ENCODE results near the gene METTL16. TPM values are rescaled to one million over a fixed set of nuclear protein-coding genes. Genes with fewer than 3 reads are reported as not detected.

Gene METTL16
- total RNA-seq, 4 donors from 2014 or later: 30.4 to 48.9 (median 44.7) TPM

GRCh38 chr17:2369551-2370210 lies 142.0 kb downstream of the METTL16 start:
- TF ChIP-seq CTCF (IDR thresholded peaks at IDR 0.05) (no peak), POLR2A (IDR thresholded peaks at IDR 0.05) (no peak)
- H3K4me1 ChIP-seq: no peaks in the 10 kb centered on the region
- H3K36me3 ChIP-seq: peaks cover 11% of the 10 kb centered on the region in 2 donors
- WGBS, 2 donors: 82% methylated on average over 19 to 20 of the region's 20 CpGs
- intact Hi-C loops (cut with DNase I): loop anchor here (10.0 kb wide), 1 partner anchor 445 kb away; no protein-coding TSS in a partner anchor
- no peak for DNase-seq
- no peaks in the 10 kb centered on the region for H3K9me3 ChIP-seq
- H3K4me3 ChIP-seq (replicated peaks in 1 of 3): no peak overlapping the region
- H3K27me3 ChIP-seq: no peaks in the 10 kb centered on the region
- H3K27ac ChIP-seq: no peak overlapping the region

GRCh38 chr17:2369039-2369438 lies 142.6 kb downstream of the METTL16 start:
- Histone ChIP-seq H3K9me3 (no peaks in the 10 kb centered on the region), H3K27me3 (no peaks in the 10 kb centered on the region), H3K27ac (no peak overlapping the region), H3K36me3 (peaks cover 11 to 12% of the 10 kb centered on the region in 2 donors), H3K4me3 (replicated peaks in 1 of 3) (no peak overlapping the region), H3K4me1 (no peaks in the 10 kb centered on the region)
- intact Hi-C loops (cut with DNase I): loop anchor here (10.0 kb wide), 1 partner anchor 444 kb away; no protein-coding TSS in a partner anchor
- WGBS, 2 donors: 84 to 87% methylated on average over 4 to 5 of the region's 5 CpGs
- TF ChIP-seq CTCF (IDR thresholded peaks at IDR 0.05): no peak
- no peak for TF ChIP-seq POLR2A (IDR thresholded peaks at IDR 0.05)
- no peak for DNase-seq

- Histone ChIP-seq H3K9me3 (no peaks in the 10 kb centered on the region), H3K27me3 (no peaks in the 10 kb centered on the region), H3K36me3 (peaks cover 12 to 16% of the 10 kb centered on the region in 2 donors), H3K4me1 (no peaks in the 10 kb centered on the region), H3K27ac (no peak overlapping the region), H3K4me3 (replicated peaks in 1 of 3) (no peak overlapping the region)
- no peak for DNase-seq
- TF ChIP-seq POLR2A (IDR thresholded peaks at IDR 0.05): no peak
- no peak for TF ChIP-seq CTCF (IDR thresholded peaks at IDR 0.05)
- WGBS, 2 donors: 94% methylated on average over 8 of the region's 8 CpGs
- intact Hi-C loops (cut with DNase I): loop anchor here (10.0 kb wide), 1 partner anchor 444 kb away; no protein-coding TSS in a partner anchor
Measured at GRCh38 chr17:2368359-2368758, 143.3 kb downstream of the METTL16 start.

- WGBS, 2 donors: 82 to 86% methylated on average over 22 to 24 of the region's 26 CpGs
- Histone ChIP-seq H3K4me3 (replicated peaks in 1 of 3) (no peak overlapping the region), H3K27ac (no peak overlapping the region), H3K4me1 (no peaks in the 10 kb centered on the region), H3K9me3 (no peaks in the 10 kb centered on the region), H3K27me3 (no peaks in the 10 kb centered on the region), H3K36me3 (peaks cover 14 to 21% of the 10 kb centered on the region in 2 donors)
- intact Hi-C loops (cut with DNase I): loop anchor here (10.0 kb wide), 1 partner anchor 442 kb away; no protein-coding TSS in a partner anchor
- no peak for DNase-seq
- no peak for TF ChIP-seq CTCF (IDR thresholded peaks at IDR 0.05)
- TF ChIP-seq POLR2A (IDR thresholded peaks at IDR 0.05): no peak
Measured at GRCh38 chr17:2366747-2367494, 144.8 kb downstream of the METTL16 start.

Small RNA genes lying within 50 kb of the gene (small RNA-seq; reads per million reads assigned to genes)
- gene AC006435.3 (not detected), gene AC006435.4 (not detected), gene AC006435.5 (not detected)

Other genes with a start within 250 kb of the METTL16 start
- gene SMG6, start 208.1 kb downstream of the METTL16 start, total RNA-seq: 10 to 100 TPM; 26.0 to 35.9 (median 32.9) TPM
- 10 to 100 TPM; 12.3 to 31.7 (median 24.1) TPM for gene SRR, start 207.9 kb downstream of the METTL16 start, total RNA-seq
- 10 to 100 TPM; 16.8 to 56.4 (median 29.3) TPM for gene TSR1, start 175.4 kb downstream of the METTL16 start, total RNA-seq
- gene SGSM2, start 174.4 kb downstream of the METTL16 start, total RNA-seq: 10 to 100 TPM; 47.8 to 82.7 (median 63.2) TPM
- 10 to 100 TPM in 3 of 4 donors, 1 to 10 TPM in 1; 8.2 to 28.9 (median 10.9) TPM for gene MNT, start 110.8 kb downstream of the METTL16 start, total RNA-seq
- 100 to 1,000 TPM; 102 to 184 (median 109) TPM for gene PAFAH1B1, start 81.8 kb upstream of the METTL16 start, total RNA-seq
- 10 to 100 TPM; 45.7 to 99.2 (median 78.6) TPM for gene CLUH, start 199.9 kb upstream of the METTL16 start, total RNA-seq
- under 1 TPM in 1 of 4 donors, not detected in 3; 0.25 TPM for gene CCDC92B, start 237.8 kb upstream of the METTL16 start, total RNA-seq

Measured in thyroid gland (tissue), 4 donors.